GM12801 (cell line): ENCODE data around the gene CD37.

ENCODE experiments used
- CTCF ChIP-seq: IDR thresholded peaks from one replicate; pipeline ENCODE4 v1.5.1; 2011; ENCODE audit warnings: control low read depth; ENCODE audit not compliant: insufficient read length; ENCODE audit errors: extremely low read depth

Gene CD37

GRCh38 chr19:49348305-49349189 is 13.3 kb downstream of the CD37 start:
- no peak for TF ChIP-seq CTCF

GRCh38 chr19:49349567-49349966 is 14.4 kb downstream of the CD37 start:
- TF ChIP-seq CTCF, result no peak

GRCh38 chr19:49355909-49356353 is 20.7 kb downstream of the CD37 start:
- TF ChIP-seq CTCF, result no peak

- TF ChIP-seq CTCF, result no peak
These were observed 21.2 kb downstream of the CD37 start for GRCh38 chr19:49356382-49356781.

- TF ChIP-seq CTCF, result no peak
These were observed 22.0 kb downstream of the CD37 start for GRCh38 chr19:49357186-49357585.

- no peak for TF ChIP-seq CTCF
These were observed 24.9 kb downstream of the CD37 start for GRCh38 chr19:49359851-49360820.

GRCh38 chr19:49361438-49362047 is 26.3 kb downstream of the CD37 start:
- no peak for TF ChIP-seq CTCF
